Stimulated activated CD8-positive, alpha-beta memory T cell treated with anti-CD3 and anti-CD28 coated beads, Interleukin-12 subunit alpha, Interleukin-12 subunit beta, amount 100 ng/mL, for 1 hour (primary cell): ENCODE measurements around the gene SLC29A3.

ENCODE experiments used
- DNase-seq: peaks from one replicate; pipeline ENCODE4 v3.0.0-alpha.2; 2020; ENCODE audit warnings: low read depth

Gene SLC29A3

DNA sequence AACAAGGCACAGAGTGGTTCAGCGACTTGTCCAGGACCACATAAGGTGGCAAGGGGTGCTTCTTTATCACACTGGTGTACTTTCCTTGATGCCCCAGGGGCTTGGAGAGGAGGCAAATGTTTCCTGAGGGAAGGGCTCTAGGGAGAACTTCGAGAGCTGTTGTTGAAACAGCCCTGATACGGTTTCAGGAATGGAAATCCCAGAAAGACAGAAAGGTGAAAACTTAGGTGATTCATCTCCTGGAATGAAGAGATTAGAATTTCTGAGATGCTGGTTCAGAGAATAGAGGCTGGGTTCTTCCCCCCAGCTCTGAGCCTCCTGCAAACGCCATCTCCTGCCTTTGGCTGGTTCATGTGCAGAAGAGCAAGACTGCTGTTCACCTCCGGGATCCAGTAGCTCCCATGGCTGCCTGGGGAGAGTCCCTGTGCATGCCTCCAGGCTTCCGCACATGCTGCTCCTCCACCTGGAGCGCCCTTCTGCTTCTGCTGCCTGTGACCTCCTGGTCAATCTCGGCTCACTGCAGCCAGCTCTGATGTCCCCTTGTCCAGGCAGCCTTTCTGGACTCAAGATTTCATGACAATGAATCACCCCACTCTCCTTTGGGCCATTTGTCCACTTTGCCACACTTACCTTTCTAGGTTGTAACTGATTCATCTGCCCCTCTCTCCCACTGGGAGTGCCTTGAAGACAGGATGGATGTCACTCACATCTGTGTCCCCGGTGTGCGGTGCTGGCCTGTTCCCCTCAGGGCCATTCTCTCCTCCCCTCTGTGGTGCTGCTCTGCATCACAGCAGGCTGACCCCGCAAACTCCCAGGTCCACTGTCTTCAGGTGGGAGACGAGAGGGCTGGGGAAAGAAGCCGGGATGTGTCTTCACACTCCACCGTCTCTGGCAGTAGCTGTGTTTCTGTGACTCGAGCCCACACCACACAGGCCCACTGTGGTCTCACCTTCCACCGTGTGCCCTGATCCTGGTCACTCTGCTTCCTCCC is 74.0 kb downstream of the SLC29A3 start:
- no peak for DNase-seq

DNA sequence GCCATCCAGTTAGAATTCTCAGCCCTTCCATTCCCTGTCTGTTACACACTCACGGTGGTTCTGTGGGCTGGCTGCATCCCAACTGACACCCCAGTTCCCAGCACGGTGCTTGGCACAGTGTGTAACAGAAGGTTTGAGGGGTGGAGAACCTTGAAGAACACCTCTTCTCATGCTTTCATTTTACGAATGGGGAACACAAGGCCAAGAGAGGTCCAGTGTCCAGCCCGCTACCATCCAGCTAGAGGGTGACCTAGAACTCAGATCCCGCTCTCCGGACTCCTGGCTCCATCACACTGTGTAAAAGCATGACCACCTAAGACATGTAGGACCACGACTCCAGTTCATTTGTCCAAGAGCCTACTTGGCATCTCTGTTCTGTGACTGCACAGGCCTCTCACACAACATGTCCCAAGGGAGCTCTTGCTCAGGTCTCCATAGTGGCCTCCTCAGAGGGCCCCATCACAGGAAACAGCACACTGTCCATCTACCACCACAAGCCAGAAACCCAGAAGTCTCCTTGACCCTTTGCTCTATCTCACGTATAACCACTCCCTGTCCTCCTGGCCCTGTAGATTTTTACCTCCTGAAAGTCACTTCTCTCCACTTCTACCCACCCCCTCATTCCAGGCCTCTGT is 74.9 kb downstream of the SLC29A3 start:
- no peak for DNase-seq

DNA sequence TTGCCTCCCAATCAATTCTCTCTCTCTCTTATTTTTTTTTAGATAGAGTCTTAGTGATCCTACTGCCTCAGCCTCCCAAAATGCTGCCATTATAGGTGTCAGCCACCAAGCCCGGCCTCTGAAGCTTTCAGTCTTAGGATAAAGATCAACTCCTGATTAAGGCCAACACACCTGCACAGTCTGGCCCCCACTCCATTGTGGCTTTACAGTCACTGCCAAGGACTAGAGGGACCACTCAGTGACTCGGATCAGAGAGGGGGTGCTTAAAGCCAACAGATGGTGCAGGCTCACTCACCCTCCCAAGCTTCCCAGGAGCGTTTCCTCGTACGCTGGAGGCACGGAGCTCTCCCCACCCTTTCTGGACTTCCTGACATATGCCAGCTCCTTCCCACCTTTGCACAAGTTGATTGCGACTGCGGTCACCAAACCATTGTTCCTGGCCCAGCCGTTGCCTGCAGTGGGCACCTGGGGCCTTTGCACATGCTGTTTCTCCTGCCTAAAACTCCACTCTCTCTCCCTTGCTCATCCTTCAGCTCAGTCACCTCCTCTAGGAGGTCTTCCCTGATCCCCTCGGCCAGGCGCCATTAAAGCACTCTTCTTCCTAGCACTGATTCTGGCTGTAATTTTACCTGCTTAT is 76.0 kb downstream of the SLC29A3 start:
- no peak for DNase-seq

DNA sequence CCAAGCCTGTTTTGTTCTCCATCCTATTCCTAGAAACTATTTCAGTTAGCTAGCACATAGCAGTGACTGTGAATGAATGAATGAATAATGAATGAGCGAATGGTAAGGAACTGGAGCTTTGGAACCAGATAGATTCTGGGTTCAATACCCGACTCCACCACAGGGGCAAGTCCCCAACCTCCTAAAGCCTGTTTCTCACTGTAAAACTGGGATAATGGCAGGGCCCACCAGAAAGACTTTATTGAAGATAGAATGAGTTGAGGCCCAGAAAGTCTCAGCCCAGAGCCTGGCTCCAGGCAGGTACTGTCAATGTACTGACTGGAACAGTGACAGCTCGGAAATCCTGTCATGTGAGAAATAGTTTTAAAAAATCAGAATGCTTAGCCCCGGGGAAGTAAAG is 76.6 kb downstream of the SLC29A3 start:
- DNase-seq = no peak

DNA sequence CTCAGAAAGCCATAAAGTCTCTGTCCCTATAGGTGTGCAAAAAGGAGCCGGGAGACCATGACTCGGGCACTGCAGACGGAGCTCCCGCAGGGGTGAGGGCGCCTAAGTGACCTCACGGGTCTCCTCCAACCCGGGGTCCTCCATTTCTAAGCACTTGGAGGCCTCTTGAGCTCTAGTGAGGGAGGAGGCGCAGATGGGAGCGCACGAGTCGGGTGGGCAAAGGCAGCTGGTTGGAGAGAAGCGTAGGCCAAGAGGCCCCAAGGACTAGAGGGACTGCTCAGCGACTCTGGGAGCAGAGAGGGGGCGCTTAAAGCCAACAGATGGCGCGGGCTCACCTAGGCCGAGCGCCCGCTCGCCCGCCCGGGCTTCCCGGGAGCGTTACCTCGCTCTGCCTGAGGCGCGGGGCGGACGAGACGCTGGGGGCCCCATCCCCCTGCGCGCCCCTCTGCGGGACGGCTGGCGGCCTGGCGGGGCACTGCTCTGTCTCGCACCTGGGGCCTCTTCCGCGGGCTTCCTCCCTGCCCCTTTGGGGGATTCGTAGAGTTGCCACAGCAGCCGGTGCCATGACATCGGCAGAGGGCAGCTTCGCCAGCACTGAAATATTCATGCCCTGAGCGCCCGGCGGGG is 77.1 kb downstream of the SLC29A3 start:
- no peak for DNase-seq

DNA sequence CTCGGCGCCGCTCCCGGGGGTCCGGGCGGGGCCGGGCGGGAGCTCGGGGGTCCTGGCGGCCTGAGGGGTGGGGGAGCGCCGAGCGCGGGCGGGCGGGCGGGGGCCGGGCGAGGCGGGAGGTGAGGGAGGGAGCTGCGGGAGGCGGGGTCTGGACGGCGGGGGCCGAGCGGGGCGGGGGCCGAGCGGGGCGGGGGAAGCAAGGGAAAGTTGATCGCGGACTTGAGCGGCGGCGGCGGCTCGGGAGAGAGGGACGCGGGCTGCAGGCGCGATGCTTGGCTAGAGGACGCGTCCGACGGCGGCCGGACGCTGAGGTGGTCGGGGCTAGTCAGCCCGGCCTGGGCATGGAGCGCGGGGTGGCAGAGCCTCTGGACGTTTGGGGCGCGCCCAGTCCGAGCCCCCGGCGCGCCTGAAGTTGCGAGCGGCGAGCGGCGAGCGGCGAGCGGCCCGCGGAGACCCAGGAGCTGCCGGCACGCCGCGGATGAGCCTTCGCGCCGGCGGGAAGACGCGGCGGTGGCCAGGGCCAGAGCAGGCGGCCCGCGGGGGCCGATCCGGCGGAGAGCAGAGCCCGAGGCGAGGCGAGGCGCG is 77.7 kb downstream of the SLC29A3 start, which contains the start of gene CDH23:
CDH23 (plus strand) TSS at position 210 of the 585 bp plus-strand sequence. CDS start 42,912 bp downstream, outside the sequence.
- no peak for DNase-seq

DNA sequence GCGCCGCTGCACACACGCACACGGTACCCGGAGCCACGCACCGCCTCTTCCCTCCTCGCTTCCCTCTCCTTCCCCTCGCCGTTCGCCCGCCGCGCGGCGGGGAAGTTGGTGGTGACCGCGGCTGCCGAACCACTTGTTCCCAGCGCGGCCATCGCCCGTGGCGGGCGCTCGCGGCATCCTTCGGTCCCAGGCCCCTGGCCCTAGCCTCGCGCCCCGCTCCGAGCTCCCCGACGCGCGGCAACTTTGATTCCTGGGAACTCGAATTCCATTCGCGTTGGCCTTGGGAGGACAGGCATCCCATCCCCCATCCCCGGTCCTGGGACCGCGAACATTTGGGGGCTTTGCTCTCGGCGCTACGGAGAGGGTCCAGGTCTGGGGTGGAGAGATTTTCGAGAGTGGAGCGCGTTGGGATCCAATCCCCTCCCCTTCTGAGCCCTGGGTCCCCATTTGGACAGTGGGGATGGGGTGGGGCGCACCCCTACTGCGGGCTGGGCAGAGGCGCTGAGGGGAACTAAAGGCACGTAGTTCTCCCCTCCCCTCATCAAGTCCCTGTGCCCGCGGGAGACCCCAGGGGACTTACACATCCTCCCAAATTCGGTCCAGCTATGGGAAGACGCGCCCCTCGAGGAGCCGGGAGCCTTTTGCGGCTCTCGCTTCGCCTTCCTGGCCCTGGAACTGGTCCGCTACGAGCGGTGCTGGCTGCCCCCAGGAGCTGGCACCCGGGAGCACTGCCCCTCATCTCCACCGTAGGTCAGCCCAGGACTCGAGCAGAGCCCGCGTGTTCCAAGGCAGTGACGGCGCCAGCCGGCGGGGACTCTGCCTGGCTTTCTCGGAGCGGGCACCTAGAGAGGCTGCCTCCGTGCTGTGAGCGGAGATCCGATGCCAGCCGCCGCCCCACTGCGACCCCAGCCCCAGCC is 78.5 kb downstream of the SLC29A3 start:
- DNase-seq = no peak

DNA sequence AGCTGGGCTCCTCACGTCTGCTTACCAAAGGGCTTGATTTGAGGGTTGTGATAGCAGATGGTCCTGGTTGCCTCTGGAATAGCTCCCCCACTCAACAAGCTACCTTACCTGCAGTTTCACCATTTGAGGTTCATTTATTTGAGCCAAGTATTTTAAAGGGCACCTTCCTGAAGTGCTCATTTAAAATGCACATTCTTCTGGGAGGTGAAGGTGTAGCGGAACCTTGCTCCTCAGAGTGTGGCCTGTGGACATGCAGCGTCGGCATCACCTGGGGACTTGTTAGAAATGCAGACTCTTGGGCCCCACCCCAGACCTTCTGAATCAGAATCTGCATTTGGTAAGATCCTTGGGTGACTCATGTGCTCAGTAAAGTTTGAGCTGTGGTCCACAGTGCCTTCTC is 79.9 kb downstream of the SLC29A3 start:
- DNase-seq = no peak

DNA sequence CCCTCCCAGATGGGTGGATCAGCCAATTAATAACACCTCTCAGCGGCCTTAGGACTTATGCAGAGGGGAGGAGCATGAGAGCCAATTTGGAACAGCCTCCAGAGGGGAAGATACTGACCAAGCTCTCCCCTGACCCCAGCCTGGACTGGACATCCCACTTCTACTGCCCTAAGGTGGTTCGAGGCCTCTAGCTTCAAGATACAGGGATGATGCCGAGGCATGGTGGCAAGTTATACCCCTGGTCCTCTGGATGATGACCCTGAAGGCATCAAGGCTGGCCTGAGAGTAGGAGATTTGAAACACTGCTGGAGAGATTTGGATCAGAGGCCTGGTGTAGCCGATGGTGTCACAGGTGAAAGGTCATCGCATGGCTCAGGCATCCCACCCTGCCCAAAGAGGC is 80.9 kb downstream of the SLC29A3 start:
- no peak for DNase-seq

DNA sequence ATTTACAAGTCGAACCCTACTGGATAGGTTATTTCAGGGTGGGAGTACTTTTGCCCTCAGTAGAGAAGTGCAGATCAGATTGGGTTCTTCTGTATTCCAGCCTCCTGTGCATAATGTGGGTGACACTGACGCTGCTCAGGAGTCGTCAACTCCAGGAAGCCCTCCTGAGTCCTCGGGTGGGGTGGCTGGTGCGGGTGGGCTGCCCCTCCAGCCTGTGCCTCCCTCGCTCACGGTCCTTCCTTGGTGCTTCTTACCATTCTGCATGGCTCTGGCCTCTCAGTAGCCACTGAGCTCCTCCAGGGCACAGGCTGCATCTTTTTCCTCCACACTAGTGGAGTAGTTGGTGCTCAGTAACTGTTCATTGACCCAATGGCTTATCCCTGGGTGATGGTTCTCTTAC is 82.0 kb downstream of the SLC29A3 start:
- DNase-seq = no peak

DNA sequence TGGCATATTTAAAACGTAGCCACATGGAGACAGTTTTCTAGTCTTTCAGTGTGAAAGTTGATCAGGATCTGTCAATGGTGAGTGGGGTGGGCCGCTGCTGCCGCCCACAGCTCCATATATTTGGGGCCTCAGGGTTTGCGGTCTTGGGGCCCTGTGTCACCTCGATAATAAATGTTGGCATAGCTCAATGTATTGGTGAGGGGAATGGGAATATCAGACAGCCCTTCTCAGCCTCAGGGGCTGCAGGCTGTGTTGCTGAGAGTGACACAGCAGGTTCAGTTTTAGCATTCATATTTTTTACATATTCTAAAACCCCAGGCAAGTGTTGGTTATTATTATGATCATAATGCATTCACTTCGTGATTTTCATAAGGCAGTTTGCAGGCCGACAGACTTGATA is 82.9 kb downstream of the SLC29A3 start:
- no peak for DNase-seq

DNA sequence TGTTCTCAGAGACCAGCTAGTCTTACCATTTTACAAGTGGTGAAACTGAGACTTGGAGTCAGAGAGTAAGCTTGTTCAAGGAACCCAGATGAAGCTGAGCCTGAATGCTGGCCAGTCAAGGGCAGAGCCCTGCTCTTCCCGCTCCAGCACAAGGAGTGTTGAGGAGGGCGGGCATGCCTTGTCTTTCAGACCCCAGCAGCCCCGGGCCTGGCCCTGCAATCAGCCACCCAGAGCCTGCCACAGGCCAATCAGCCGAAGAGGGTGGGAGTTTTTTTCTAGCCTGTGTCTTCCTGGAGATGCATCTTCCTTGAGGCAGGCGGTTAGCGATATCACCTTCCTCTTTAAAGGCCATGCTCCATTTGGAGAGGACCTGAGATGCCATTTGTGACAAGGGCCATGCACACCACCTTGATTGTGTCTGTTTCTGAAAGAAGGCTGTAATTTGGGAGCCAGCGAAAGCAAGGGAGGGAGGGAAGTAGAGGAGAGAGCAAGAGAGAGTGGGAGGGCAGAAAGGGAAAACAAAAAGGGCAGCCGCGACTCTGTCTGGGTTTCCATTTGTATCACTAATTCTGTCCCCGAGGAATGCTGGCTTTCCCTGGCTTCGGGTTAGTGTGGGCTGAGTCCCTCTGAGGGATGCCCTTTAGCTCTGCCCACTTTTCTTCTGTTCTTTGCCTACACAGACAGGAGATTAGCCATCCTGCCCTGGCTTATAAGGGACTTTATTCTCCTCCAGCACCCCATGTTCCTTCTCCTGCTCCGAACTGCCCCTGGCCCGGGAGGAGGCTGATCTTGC is 85.6 kb downstream of the SLC29A3 start:
- DNase-seq = no peak

DNA sequence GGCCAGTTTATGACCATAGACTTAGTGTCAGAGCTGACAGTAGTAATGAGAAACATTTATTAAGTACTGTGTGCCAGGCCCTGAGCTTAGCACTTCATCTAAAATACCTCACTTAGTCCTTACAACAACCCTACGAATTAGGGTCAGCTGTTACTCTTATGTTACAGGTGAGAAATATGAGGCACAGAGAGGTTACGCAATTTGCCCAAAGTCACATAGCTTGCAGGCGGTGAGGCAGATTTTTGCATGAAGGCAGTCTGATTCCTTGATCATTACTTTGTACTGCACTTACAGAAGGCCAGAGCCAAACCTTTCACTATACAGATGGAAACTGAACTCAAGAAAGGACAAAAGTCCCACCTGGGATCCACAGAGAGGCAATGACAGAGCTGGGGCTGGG is 87.8 kb downstream of the SLC29A3 start:
- no peak for DNase-seq

DNA sequence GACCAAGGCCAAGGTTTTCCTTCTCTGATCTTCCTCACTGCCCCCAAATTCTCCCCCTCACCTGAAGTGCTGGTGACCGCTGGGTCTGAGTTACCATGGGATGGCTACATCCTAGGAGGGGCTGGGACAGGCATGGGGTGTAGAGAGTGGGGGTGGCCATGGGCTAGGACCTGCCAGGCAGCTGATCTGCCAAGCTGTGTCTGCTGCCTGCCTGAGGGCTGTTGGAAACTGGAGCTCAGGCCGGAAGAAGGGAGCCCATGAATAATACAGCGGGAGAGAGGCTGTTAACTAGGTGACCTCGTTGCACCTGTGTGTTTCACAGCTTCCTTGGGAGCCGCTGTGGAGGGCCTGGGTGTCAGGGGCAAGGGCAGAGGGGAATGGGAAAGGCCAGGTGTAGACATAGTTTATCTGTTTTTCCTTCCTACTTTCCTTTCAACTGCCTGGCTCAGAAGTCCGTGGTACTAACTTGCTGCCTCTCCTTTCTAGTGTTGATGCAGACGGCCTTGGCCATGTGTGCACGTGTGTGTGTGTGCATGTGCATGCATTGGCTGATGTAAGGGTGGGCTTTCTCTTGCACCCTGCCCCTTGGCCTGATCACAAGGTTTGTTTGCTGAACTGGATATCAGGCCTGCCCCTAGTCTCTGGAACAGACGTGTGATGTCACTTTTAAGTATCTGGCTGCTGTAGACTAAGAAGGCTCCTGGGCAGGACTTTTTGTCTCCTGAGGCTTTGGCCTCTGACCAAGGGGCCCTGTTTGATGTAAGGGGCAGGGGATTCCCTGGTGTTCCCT is 89.6 kb downstream of the SLC29A3 start:
- no peak for DNase-seq

DNA sequence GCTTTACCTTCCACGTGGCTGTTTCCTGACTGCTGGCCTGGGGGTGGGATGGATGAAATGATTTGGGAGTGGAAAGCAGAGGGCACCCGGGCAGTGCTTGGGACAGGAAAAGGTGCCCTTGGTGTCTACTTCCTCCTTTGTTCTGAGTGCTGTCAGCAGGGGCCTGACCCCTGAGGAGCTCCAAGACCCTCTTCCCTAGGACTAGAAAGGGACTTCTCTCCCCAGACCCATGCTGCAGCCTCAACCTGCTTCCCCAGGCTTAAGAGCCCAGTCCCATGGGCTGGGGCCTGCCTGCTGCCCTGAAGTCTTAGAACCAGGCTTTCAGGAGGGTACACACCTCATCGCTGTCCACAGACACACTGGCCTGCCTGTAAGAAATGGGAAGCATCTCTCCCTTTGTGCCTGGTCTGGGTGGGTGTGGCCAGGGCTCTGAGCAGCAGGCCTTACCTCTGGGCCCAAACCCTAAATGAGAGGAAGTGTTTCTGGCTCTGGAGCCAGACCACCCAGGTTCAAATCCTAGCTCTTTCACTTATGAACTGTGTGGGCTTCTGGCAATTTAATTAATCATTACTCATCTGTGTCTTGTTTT is 90.6 kb downstream of the SLC29A3 start:
- DNase-seq = no peak
